Middle frontal gyrus (tissue), 1 donor: ENCODE results near the gene VPS37B.
"Not testable (repeated sequence)": the region's sequence is repeated elsewhere in the genome, so short reads cannot be mapped to it uniquely, and the experiment has no call there.

Source experiments
- DNase-seq: peaks from one replicate; pipeline ENCODE4 v3.0.0-alpha.2; 2015; ENCODE audit warnings: low spot score; ENCODE audit errors: extremely low spot score

Gene VPS37B

DNA sequence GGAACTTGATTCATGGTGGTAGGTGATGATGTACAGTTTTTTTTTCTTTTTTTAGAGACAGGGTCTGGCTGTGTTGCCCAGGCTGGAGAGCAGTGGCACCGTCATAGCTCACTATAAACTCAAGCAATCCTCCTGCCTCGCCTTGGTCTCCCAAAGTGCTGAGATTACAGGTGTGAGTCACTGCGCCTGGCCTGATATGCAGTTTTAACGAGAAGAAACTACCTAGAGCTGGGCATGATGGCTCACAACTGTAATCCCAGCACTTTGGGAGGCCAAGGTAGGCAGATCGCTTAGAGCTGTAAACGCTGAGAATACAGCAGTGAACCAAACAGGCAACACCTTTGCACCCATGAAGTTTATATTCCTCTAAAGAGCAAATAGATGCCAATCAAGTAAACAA lies 13.0 kb upstream of the VPS37B start:
- no peak for DNase-seq

DNA sequence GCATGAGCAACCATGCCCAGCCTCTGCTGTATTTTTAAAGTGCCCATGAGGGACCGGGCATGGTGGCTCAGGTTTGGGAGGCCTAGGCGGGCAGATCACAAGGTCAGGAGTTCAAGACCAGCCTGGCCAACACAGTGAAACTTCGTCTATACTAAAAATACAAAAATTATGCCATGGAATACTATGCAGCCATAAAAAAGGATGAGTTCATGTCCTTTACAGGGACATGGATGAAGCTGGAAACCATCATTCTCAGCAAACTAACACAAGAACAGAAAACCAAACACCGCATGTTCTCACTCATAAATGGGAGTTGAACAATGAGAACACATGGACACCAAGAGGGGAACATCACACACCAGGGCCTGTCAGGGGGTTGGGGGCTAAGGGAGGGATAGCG lies 9.3 kb upstream of the VPS37B start:
- DNase-seq: not testable (repeated sequence)

GRCh38 chr12:122903693-122904034 lies 7.7 kb upstream of the VPS37B start:
- DNase-seq: no peak

GRCh38 chr12:122902854-122903692 lies 7.1 kb upstream of the VPS37B start:
- no peak for DNase-seq

GRCh38 chr12:122899887-122900286 lies 4.0 kb upstream of the VPS37B start:
- DNase-seq: no peak

GRCh38 chr12:122896662-122897061 lies 738 bp upstream of the VPS37B start:
- DNase-seq: no peak

DNA sequence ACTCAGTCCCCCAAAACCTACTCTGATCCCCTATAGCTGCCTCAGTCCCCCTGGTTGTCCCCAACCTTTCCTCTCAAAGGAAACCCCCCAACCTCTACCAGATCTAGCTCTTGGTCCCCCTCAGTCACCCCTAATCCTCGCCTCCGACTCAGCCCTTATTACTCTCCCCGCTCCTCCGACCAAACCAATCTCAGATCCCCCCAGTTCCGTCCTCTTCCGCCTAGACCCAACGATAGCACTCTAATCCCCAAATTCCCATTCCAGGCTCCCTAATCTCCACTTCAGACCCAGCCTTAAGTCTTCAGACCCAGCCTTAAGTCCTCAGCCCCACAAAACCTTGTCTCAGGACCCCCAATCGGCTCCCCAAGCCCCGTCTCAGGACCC lies 612 bp downstream of the VPS37B start:
- no peak for DNase-seq

- no peak for DNase-seq
These were observed 1.5 kb downstream of the VPS37B start for GRCh38 chr12:122894193-122895121.

GRCh38 chr12:122893208-122894153 lies 2.4 kb downstream of the VPS37B start:
- no peak for DNase-seq

GRCh38 chr12:122892724-122893123 lies 3.2 kb downstream of the VPS37B start:
- DNase-seq: not testable (repeated sequence)

DNA sequence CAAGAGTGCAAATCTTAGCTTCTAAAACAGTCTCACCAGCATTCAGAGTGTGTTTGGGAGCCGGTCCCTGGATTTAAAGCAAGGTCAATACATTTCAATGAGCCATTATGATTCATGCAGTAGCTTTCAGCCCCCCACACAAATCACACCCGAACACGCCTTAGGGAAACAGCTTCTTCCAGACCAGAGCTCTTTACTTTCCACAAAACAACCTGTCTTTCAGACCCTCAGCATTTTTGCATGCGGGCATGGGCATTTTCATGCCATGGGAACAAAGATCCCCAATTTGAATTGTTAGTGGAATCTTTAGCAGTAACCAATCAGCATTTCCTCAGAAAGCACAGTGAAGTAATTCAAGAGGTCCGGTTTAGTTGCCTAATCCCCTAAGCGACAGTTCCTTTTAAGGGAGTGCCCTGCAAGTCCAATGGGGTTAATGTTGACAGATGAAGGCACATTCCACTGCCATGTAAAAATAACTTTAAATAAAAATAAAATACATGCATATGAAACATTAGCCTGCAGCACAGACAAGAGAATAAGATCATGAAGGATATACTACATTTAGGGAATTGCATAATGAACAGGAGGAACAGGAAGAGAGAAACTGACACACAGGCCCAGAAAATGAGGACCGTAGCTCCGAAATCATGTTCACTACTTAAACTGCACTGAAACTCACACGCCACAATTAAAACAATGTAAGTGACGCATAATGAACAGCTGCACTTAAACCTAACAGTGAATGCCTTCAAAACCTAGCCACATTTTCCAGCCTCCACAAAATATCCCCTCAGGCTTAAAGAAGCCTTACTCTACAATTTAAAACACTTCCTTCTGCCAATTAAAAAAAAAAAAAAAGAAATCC lies 4.0 kb downstream of the VPS37B start:
- DNase-seq: no peak

DNA sequence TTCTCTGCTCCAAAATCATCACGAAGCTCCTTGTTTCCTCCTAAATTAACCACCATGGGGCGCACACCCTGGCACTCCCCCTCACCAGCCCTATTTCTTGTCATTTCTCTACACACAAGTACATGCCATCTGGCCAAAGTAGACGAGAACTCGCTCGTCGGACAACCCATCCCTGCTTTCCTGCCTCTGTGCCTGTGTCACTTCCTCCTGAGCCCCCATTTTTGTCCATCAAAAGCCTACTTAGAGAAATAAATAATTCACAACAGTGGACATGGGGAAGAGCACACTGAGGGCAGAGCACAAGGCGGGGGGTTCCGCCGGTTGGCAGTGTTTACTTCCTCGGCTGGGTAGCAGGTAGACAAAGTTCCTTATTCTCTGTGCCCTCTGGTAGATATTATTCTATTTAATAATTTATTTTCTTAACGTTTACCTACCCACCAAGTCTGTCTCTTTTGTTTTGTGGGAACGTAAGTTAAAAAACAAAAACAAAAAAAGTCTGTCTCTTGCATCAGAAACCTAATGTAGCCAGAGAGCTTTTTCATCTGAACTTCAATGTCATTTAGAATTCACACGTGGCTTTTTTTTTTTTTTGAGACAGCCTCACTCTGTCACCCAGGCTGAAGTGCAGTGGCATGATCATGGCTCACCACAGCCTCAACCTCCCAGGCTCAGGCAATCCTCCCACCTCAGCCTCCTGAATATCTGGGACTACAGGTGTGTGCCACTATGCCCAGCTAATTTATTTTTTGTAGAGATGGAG lies 6.0 kb downstream of the VPS37B start:
- DNase-seq: no peak

GRCh38 chr12:122888232-122888752 lies 7.6 kb downstream of the VPS37B start:
- no peak for DNase-seq

DNA sequence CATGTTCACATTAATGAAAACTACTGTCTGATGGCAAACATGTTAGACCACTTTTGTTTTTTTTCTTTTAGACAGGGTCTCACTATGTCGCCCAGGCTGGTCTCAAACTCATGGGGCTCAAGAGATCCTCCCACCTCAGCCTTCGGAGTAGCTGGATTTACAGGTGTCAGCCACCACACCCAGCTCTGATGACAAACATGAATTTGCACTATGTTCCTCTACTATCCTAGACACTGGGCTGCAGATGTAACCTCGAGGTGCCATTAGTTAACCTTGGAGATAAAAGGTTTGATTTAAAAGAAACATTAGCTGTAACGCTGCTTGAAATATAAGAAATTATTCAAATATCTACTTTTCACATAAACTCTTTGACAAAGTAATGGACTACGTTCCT lies 8.1 kb downstream of the VPS37B start:
- no peak for DNase-seq

- no peak for DNase-seq
These were observed 8.8 kb downstream of the VPS37B start for GRCh38 chr12:122886851-122887818.

DNA sequence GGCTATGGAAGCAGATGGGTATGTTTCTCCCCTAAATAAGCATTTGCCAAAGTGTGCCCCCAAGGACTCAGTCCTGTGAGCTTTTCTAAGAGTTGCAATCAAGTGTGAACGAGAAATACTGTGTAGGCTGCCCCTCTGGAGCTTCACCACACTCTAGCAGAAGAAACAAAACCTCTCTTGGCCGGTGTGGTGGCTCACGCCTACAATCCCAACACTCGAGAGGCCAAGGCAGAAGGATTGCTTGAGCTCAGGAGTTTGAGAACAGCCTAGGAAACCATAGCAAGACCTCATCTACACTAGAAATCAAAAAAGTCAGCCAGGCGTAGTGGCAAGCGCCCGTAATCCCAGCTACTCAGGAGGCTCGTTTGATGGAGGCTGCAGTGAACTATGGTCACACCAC lies 9.8 kb downstream of the VPS37B start:
- DNase-seq: no peak

DNA sequence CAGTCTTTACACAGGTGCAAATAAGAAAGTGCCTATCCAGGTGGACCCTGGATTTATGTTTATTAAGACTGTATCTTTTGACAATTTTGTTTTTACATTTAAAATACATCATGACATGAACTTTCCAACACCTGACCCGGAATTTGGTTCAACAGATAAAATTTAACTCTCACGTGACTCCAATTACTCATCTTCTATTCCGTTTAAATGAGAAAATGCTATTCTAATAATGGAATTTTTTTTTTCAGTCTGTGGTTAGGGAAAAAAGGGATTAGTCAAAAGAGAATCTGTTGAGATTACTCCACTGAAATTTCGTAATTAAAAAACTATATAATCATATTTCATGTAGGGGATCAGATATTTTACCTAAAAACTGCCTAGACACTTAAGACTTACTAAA lies 11.1 kb downstream of the VPS37B start:
- no peak for DNase-seq

DNA sequence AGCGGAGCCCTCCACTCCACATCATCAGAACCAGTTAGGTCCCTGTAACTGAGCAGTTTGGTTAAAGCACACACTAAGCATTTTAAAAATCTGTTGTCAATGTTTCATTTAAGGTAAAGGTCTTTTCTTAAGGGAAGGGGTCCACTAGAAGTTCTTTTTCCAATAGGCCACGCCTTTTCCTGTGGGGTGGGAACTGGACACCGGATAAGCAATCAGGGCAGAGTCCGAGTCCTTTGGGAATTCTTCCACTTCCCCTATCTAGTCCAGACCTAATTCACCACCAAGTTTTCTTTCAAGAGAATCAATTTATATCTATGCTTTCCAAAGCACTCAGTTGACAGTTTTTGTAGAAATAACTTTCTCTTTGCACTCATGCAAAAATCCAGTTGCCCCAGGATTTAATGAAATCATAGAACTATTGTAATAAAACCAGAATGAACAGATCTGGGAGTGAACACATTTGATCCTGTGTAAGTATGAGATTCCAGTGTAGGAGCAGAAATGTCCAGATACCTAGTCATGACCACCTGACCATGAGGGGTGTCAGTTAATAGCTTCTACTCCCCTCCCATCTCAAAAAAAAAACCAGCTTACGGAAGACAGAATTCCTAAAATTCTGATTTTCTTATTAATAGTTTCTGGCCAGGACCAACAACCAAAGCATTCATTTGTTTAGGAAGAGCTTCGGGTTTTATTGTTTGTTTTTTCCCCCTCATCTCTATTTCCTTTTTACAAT lies 11.7 kb downstream of the VPS37B start:
- no peak for DNase-seq
